ENCODE measurements around the gene PRKCA. TPM values are rescaled to one million over a fixed set of nuclear protein-coding genes. Genes with fewer than 3 reads are reported as not detected.

The PRKCA gene
- total RNA-seq, 1 experiment from 2014 or later, result 29.5 TPM

- 0 out of 2 replicates have a peak, but pooled peaks have one; percentile 57 for TF ChIP-seq KAT7 (CRISPR knock-in tag; IDR thresholded peaks at IDR 0.05; ENCODE audit: borderline replicate concordance)
- peak; percentile 75 for TF ChIP-seq E2F5 (CRISPR knock-in tag; IDR thresholded peaks at IDR 0.05)
- TF ChIP-seq PREB (CRISPR knock-in tag; IDR thresholded peaks at IDR 0.05; ENCODE audit: borderline replicate concordance), result no peak
- no peak for TF ChIP-seq SP1 (CRISPR knock-in tag; conservative IDR thresholded peaks at IDR 0.05)
- TF ChIP-seq ZNF121 (CRISPR knock-in tag; IDR thresholded peaks at IDR 0.05), result no peak
- TF ChIP-seq USF2 (CRISPR knock-in tag; IDR thresholded peaks at IDR 0.05), result no peak
- no peak for TF ChIP-seq ZSCAN18 (CRISPR knock-in tag; IDR thresholded peaks at IDR 0.05)
- no peak for TF ChIP-seq ZNF138 (CRISPR knock-in tag; conservative IDR thresholded peaks at IDR 0.05)
- no peak for TF ChIP-seq ERG (CRISPR knock-in tag; IDR thresholded peaks at IDR 0.05)
- no peak for TF ChIP-seq PRDM15 (CRISPR knock-in tag; IDR thresholded peaks at IDR 0.05)
- no peak for TF ChIP-seq MYBL2 (CRISPR knock-in tag; IDR thresholded peaks at IDR 0.05)
- TF ChIP-seq STAT6 (CRISPR knock-in tag; conservative IDR thresholded peaks at IDR 0.05; ENCODE audit: low read depth), result no peak
- no peak for TF ChIP-seq TEAD1 (CRISPR knock-in tag; IDR thresholded peaks at IDR 0.05)
- peak; percentile 57; the same call in 1 of the 2 replicates for TF ChIP-seq HMGXB4 (CRISPR knock-in tag; IDR thresholded peaks at IDR 0.05)
- no peak for TF ChIP-seq GABPB1 (CRISPR knock-in tag; IDR thresholded peaks at IDR 0.05)
- no peak for TF ChIP-seq RELA (CRISPR knock-in tag; IDR thresholded peaks at IDR 0.05; ENCODE audit: borderline replicate concordance)
- TF ChIP-seq USF1 (CRISPR knock-in tag; IDR thresholded peaks at IDR 0.05), result no peak
- no peak for TF ChIP-seq MLX (CRISPR knock-in tag; IDR thresholded peaks at IDR 0.05)
These were observed 581 bp downstream of the PRKCA start (continued) for GRCh38 chr17:66302761-66303626.

Measured in WTC11 (cell line).